GM10266 (cell line): ENCODE results near the gene DZANK1.
"Not testable (repeated sequence)": the region's sequence is repeated elsewhere in the genome, so short reads cannot be mapped to it uniquely, and the experiment has no call there.

Source experiments
- DNase-seq: peaks from one replicate; pipeline ENCODE4 v3.0.0; 2012; ENCODE audit errors: extremely low spot score
- CTCF ChIP-seq: IDR thresholded peaks from 2 replicates; pipeline ENCODE4 v1.5.1; 2012; ENCODE audit warnings: mild to moderate bottlenecking, low read depth; ENCODE audit not compliant: control insufficient read depth, insufficient read depth; ENCODE audit errors: missing control alignments

Gene DZANK1

DNA sequence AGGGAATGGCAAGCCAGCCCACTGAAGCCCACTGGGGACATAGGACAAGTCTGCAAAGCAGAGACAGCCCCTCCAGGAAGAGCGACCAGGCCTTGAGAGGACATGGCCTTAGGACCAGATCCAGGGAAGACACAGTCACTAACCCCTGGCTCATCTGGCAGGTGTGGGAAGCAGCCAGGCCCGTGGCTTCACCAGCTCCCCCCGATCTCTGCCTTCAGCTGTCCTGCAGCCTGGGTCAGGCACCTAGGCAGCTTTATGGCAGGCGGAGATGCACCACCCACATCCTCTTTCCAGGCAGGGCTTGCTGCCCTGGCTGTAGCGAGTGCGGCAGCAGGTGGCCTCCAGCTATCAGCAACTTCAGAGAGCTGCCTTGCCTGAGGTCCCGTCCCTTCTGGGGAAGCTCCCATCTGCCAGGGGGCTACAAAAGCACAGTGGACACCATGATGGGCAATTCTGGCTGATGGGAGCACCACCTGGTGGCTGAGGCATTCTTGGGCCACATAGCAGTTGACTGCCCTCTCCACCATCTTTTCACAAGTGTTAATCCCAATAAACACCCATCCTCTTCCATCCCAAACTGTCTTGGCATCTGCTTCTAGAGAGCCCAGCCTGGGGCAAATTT, 85.8 kb downstream of the DZANK1 start:
- DNase-seq, result no peak
- no peak for TF ChIP-seq CTCF

- DNase-seq, result no peak
- no peak for TF ChIP-seq CTCF
Measured at GRCh38 chr20:18377896-18378481, 88.8 kb downstream of the DZANK1 start.

DNA sequence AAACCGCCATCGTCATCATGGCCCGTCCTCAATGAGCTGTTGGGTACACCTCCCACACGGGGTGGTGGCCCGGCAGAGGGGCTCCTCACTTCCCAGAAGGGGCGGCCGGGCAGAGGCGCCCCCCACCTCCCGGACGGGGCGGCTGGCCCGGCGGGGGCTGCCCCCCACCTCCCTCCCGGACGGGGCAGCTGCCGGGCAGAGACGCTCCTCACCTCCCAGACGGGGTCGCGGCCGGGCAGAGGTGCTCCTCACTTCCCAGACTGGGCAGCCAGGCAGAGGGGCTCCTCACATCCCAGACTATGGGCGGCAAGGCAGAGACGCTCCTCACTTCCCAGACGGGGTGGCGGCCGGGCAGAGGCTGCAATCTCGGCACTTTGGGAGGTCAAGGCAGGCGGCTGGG, 91.3 kb downstream of the DZANK1 start:
- not testable (repeated sequence) for DNase-seq

DNA sequence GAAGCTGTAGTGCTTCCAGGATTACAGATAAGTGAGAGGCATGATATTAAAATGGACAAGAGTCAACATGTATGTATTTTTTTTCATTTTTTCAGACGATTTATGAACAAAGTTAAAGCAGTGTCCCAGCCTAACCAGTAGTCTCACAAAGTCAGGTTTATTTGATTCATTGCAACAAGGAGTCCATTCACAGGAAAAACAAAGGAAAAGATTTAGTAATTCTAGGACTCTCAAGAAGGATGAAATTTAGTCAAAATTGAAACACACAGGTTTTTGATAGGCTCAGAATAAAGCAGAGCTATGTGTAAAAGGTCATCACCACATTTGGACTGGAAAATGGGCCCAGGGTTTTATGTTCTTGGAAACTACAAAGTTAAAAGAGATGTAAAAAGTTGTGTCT, 94.5 kb downstream of the DZANK1 start:
- DNase-seq, result no peak
- TF ChIP-seq CTCF, result no peak

- no peak for DNase-seq
- no peak for TF ChIP-seq CTCF
Measured at GRCh38 chr20:18364768-18365167, 102.1 kb downstream of the DZANK1 start.

- no peak for DNase-seq
- no peak for TF ChIP-seq CTCF
Measured at GRCh38 chr20:18363708-18364107, 103.1 kb downstream of the DZANK1 start.

DNA sequence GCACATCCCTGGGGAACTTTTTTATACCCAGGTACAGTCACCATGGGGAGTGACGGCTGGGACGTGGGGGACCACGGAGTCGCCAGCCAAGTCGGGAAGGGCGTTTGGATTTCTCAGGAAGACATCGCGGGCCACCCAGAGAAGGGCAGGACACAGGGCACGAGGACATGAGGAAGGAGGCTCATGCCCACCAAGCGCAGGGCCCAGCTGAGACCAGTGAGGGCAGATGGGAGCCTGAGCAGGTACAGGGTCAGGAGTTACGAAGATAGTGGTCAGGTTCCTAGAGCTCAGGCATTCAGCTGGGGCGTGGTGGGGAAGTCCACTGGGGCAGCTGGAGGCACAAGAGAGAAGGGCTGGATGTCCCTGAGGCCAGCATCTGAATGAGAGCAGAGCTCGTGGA, 103.9 kb downstream of the DZANK1 start:
- no peak for TF ChIP-seq CTCF
- DNase-seq, result no peak

DNA sequence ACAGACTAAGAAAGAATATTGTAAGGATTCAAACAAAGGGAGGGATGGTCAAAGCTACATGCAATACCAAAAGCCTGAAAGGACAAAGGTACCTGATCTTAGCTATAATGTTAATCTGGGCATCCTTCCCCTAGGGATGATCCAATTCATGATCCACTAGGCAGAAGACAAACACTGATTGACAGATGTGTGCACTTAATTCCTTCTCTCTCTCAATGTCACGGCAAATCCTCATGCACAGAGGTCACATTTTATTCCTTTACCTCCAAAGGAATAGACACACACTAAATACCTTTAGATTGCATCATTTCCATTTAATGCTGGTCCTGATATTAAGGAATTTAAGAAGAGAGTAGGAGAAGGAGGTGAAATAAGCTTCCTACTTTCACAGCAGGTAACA, 105.2 kb downstream of the DZANK1 start:
- no peak for TF ChIP-seq CTCF
- DNase-seq, result no peak
